GM21576 (cell line): Measurements from ENCODE around the gene ZDHHC14.

Source experiments
- ATAC-seq: cut with Tn5 transposase; IDR thresholded peaks from one replicate; pipeline ENCODE4 v1.9.1; 2021; ENCODE audit warnings: mild to moderate bottlenecking, moderate library complexity; ENCODE audit not compliant: unreplicated experiment

The ZDHHC14 gene

GRCh38 chr6:157436944-157437336, 56.0 kb downstream of the ZDHHC14 start:
- ATAC-seq: no peak

- no peak for ATAC-seq
These were observed 57.7 kb downstream of the ZDHHC14 start for GRCh38 chr6:157438611-157439111.

GRCh38 chr6:157440171-157440570, 59.2 kb downstream of the ZDHHC14 start:
- ATAC-seq: no peak

- ATAC-seq: no peak
These were observed 61.3 kb downstream of the ZDHHC14 start for GRCh38 chr6:157442291-157442690.

GRCh38 chr6:157443066-157443800, 62.2 kb downstream of the ZDHHC14 start:
- peak; percentile 86 for ATAC-seq

GRCh38 chr6:157445277-157446009, 64.5 kb downstream of the ZDHHC14 start:
- ATAC-seq: no peak

GRCh38 chr6:157447735-157448134, 66.7 kb downstream of the ZDHHC14 start:
- no peak for ATAC-seq

- ATAC-seq: no peak
These were observed 68.6 kb downstream of the ZDHHC14 start for GRCh38 chr6:157449610-157450009.

- ATAC-seq: no peak
These were observed 70.1 kb downstream of the ZDHHC14 start for GRCh38 chr6:157450931-157451742.

- no peak for ATAC-seq
These were observed 71.1 kb downstream of the ZDHHC14 start for GRCh38 chr6:157452096-157452495.

- ATAC-seq: no peak
These were observed 72.1 kb downstream of the ZDHHC14 start for GRCh38 chr6:157453131-157453530.

GRCh38 chr6:157453978-157454377, 73.0 kb downstream of the ZDHHC14 start:
- ATAC-seq: no peak

GRCh38 chr6:157454762-157455714, 74.0 kb downstream of the ZDHHC14 start:
- ATAC-seq: no peak

GRCh38 chr6:157455731-157456523, 74.9 kb downstream of the ZDHHC14 start:
- no peak for ATAC-seq

GRCh38 chr6:157456524-157456829, 75.5 kb downstream of the ZDHHC14 start:
- ATAC-seq: peak; percentile 49

- no peak for ATAC-seq
These were observed 76.8 kb downstream of the ZDHHC14 start for GRCh38 chr6:157457787-157458186.

GRCh38 chr6:157459327-157459726, 78.3 kb downstream of the ZDHHC14 start:
- no peak for ATAC-seq

- no peak for ATAC-seq
These were observed 79.4 kb downstream of the ZDHHC14 start for GRCh38 chr6:157460182-157460999.
